Thymus (tissue), 14 donors: Measurements from ENCODE around the gene HAP1. TPM values are rescaled to one million over a fixed set of nuclear protein-coding genes. Genes with fewer than 3 reads are reported as not detected.
"Not testable (repeated sequence)": the region's sequence is repeated elsewhere in the genome, so short reads cannot be mapped to it uniquely, and the experiment has no call there.

ENCODE experiments used
- DNase-seq, 9 donors: peaks; one replicate each; pipeline ENCODE4 v3.0.0-alpha.2; 2013; ENCODE audit warnings: low spot score in 9 of 9, low read depth in 6 of 9, missing footprints in 1 of 9
- H3K27ac ChIP-seq, 2 donors: one replicate each; pipeline ENCODE4 v1.5.1; 2013; ENCODE audit warnings: control low read depth in 1 of 2, low read depth in 1 of 2, low read length in 1 of 2, mild to moderate bottlenecking in 1 of 2, moderate library complexity in 1 of 2
- H3K27me3 ChIP-seq, 2 donors: one replicate each; pipeline ENCODE4 v1.5.1; 2013; ENCODE audit warnings: low read length in 1 of 2; ENCODE audit not compliant: control insufficient read depth in 2 of 2, insufficient read depth in 1 of 2
- H3K36me3 ChIP-seq, 2 donors: one replicate each; pipeline ENCODE4 v1.5.1; 2013; ENCODE audit warnings: low read length in 1 of 2, mild to moderate bottlenecking in 1 of 2, moderate library complexity in 1 of 2; ENCODE audit not compliant: control insufficient read depth in 2 of 2, insufficient read depth in 2 of 2
- H3K4me1 ChIP-seq, 2 donors: one replicate each; pipeline ENCODE4 v1.5.1; 2013; ENCODE audit warnings: low read length in 2 of 2; ENCODE audit not compliant: control insufficient read depth in 2 of 2, insufficient read depth in 2 of 2
- H3K4me3 ChIP-seq, 2 donors: one replicate each; pipeline ENCODE4 v1.5.1; 2013; ENCODE audit warnings: low read length in 2 of 2, control low read depth in 1 of 2, mild to moderate bottlenecking in 1 of 2
- H3K9me3 ChIP-seq, 2 donors: one replicate each; pipeline ENCODE4 v1.5.1; 2013; ENCODE audit warnings: low read length in 1 of 2, mild to moderate bottlenecking in 1 of 2; ENCODE audit not compliant: control insufficient read depth in 2 of 2, insufficient read depth in 1 of 2
- WGBS: extraction: QIAGEN DNeasy Blood & Tissue Kit; methylation state at CpG from one replicate; pipeline ENCODE4 v1.1.7; 2013; 5-methylcytosine and 5-hydroxymethylcytosine counted together
- long read RNA-seq, 10 donors: transcript quantifications; one replicate each; lab custom pipeline, GENCODE V29; 2026
- polyA plus RNA-seq: library from polyadenylated mRNA; stranded (reverse); fragments of 200-250 nt; gene quantifications from one replicate; pipeline ENCODE4 v1.2.3, GENCODE V29; 2013
- total RNA-seq: library from RNA; stranded (reverse); fragments of 120-200 nt; gene quantifications from one replicate; pipeline ENCODE4 v1.2.4, GENCODE V29; 2013
- donor health status: healthy.

Gene HAP1
- 0.33 TPM for total RNA-seq
- 4.0 TPM for polyA plus RNA-seq
- long read RNA-seq, donor 1: 0 reads
- long read RNA-seq, donor 2: 0 reads
- long read RNA-seq, donor 3: 0 reads
- long read RNA-seq, donor 4: 0 reads
- long read RNA-seq, donor 5: 0 reads
- long read RNA-seq, donor 6: 0 reads
- long read RNA-seq, donor 7: 0 reads
- long read RNA-seq, donor 8: 0 reads
- long read RNA-seq, donor 9: 0 reads
- long read RNA-seq, donor 10: 0 reads

DNA sequence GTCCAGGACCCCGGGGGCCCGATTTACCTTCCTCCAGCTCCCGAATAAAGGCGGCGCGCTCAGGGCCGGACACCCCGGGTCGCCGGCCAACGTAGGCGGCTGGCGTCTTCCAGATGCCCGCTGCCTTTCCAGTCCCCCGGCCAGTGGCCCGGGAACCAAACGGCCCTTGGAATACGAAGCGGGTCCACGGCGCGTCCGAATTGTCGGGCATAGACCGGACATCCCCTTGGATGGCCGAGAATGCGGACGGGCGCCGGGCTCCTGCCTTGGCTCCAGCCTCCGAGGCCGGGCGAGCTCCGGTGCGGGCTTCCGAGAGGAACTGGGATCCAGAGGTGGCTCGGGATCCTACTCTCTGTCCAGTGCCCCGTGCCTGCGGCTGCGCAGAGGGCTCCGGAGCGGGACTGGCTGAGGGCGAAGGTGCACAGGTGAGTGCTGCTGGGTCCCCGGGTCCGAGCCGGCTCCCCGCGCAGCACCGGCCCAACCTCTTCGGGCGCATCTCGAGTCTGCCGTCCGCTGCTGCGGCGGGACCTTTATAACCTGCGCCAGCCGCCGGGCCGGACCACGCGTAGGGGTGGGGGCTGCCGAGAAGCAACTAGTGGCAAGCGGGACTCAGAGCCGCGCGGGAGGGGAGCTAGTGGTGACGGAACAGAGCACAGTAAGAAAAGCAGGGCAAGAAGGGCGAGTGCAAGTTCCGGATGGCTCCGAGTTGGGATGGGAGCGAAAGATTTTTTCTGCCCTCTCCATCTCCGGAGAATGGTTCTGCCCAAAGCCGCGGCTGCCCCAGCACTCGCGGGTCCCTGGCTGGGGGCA lies at the start of gene HAP1:
HAP1 (minus strand) TSS at position 505 of the 810 bp plus-strand sequence; CDS start at position 496, 9 bp downstream.
- Histone ChIP-seq H3K36me3 (no peaks in the 10 kb centered on the region), H3K4me3 (peak within 1 kb of the TSS; percentile 10 to 29), H3K27ac (no peak within 1 kb of the TSS), H3K9me3 (no peaks in the 10 kb centered on the region), H3K4me1 (peaks cover 0 to 21% of the 10 kb centered on the region in 2 donors), H3K27me3 (peaks cover 47 to 80% of the 10 kb centered on the region in 2 donors)
- peak in 1 of 9 donors; percentile 27 for DNase-seq
- 3% methylated on average over 77 of the region's 77 CpGs for WGBS

DNA sequence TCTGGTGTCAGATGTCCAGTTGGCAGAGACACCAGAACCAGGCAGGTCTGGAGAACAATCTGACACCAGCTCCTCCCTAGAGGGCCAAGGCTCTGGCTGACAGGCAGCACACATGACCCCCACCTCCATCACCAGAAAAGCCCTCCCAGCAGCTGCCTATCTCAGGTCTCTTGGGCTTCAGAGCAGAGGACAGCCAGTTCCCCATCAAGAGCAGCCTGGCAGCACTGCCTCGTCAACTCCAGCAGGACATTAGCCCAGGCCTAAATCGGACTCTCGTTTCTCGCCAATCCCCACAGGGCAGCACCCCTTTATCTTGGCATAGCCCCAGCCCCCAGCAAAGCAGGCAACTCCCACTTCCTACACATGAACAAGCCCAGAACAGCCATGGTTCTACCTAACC lies 47.7 kb upstream of the HAP1 start:
- DNase-seq: no peak
- Histone ChIP-seq H3K27me3 (peaks cover 0 to 5% of the 10 kb centered on the region in 2 donors), H3K36me3 (peaks cover 0 to 7% of the 10 kb centered on the region in 2 donors), H3K9me3 (no peaks in the 10 kb centered on the region), H3K27ac (no peak overlapping the region), H3K4me3 (no peak overlapping the region), H3K4me1 (peaks cover 18 to 48% of the 10 kb centered on the region in 2 donors)
- WGBS: 95% methylated on average over 4 of the region's 4 CpGs

GRCh38 chr17:41781404-41782110 lies 47.1 kb upstream of the HAP1 start:
- H3K27me3 ChIP-seq: peaks cover 0 to 5% of the 10 kb centered on the region in 2 donors
- WGBS: 88% methylated on average over 13 of the region's 13 CpGs
- peaks cover 0 to 7% of the 10 kb centered on the region in 2 donors for H3K36me3 ChIP-seq
- H3K9me3 ChIP-seq: no peaks in the 10 kb centered on the region
- no peak overlapping the region for H3K4me3 ChIP-seq
- no peak for DNase-seq
- peaks cover 18 to 42% of the 10 kb centered on the region in 2 donors for H3K4me1 ChIP-seq
- no peak overlapping the region for H3K27ac ChIP-seq

DNA sequence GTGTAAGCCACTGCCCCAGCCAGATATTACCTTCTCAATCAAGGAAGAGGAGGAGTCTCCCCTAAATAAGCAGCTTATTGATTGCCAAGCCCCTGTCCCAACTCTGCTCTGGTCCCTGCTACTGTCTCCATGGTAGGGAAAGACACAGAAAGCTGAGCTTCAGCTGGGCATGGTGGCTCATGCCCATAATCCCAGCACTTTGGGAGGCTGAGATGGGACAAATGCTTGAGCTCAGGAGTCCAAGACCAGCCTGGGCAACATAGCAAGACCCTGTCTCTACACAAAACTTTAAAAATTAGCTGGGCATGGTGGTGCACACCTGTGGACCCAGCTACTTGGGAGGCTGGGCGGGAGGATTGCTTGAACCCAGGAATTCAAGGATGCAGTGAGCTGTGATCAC lies 45.5 kb upstream of the HAP1 start:
- H3K4me1 ChIP-seq: peaks cover 2 to 30% of the 10 kb centered on the region in 2 donors
- no peak overlapping the region for H3K27ac ChIP-seq
- H3K9me3 ChIP-seq: no peaks in the 10 kb centered on the region
- H3K27me3 ChIP-seq: no peaks in the 10 kb centered on the region
- DNase-seq: no peak
- 98% methylated on average over 1 of the region's 1 CpG for WGBS
- no peak overlapping the region for H3K4me3 ChIP-seq
- H3K36me3 ChIP-seq: peaks cover 0 to 14% of the 10 kb centered on the region in 2 donors

- no peaks in the 10 kb centered on the region for H3K27me3 ChIP-seq
- H3K4me1 ChIP-seq: peaks cover 0 to 20% of the 10 kb centered on the region in 2 donors
- H3K9me3 ChIP-seq: no peaks in the 10 kb centered on the region
- no peak overlapping the region for H3K4me3 ChIP-seq
- H3K27ac ChIP-seq: peak overlapping the region in 1 of 2 donors; percentile 42
- DNase-seq: no peak
- WGBS: 69% methylated on average over 12 of the region's 12 CpGs
- peaks cover 0 to 14% of the 10 kb centered on the region in 2 donors for H3K36me3 ChIP-seq
These were observed 43.2 kb upstream of the HAP1 start for GRCh38 chr17:41777574-41778188.

- Histone ChIP-seq H3K27me3 (no peaks in the 10 kb centered on the region), H3K9me3 (no peaks in the 10 kb centered on the region), H3K4me3 (no peak overlapping the region), H3K4me1 (peaks cover 0 to 19% of the 10 kb centered on the region in 2 donors), H3K27ac (no peak overlapping the region), H3K36me3 (peaks cover 0 to 11% of the 10 kb centered on the region in 2 donors)
- WGBS: 90% methylated on average over 4 of the region's 4 CpGs
- no peak for DNase-seq
These were observed 42.7 kb upstream of the HAP1 start for GRCh38 chr17:41777157-41777573.

- H3K27ac ChIP-seq, H3K4me3 ChIP-seq, H3K27me3 ChIP-seq, DNase-seq, H3K9me3 ChIP-seq: not testable (repeated sequence)
- Histone ChIP-seq H3K36me3 (peaks cover 2 to 16% of the 10 kb centered on the region in 2 donors), H3K4me1 (peaks cover 0 to 12% of the 10 kb centered on the region in 2 donors)
- 95% methylated on average over 14 of the region's 14 CpGs for WGBS
These were observed 41.9 kb upstream of the HAP1 start for GRCh38 chr17:41776262-41776900.

GRCh38 chr17:41775394-41776226 lies 41.2 kb upstream of the HAP1 start:
- Histone ChIP-seq H3K9me3 (no peaks in the 10 kb centered on the region), H3K27me3 (no peaks in the 10 kb centered on the region), H3K27ac (no peak overlapping the region), H3K4me3 (no peak overlapping the region), H3K36me3 (peaks cover 6 to 22% of the 10 kb centered on the region in 2 donors), H3K4me1 (peaks cover 0 to 12% of the 10 kb centered on the region in 2 donors)
- DNase-seq: no peak
- WGBS: 95% methylated on average over 12 of the region's 12 CpGs
